ENCODE data around the gene ATG9A.

- TF ChIP-seq CTCF (IDR thresholded peaks at IDR 0.05; ENCODE audit: low read depth, low read length) (no peak), POLR2A (IDR thresholded peaks at IDR 0.05; ENCODE audit: extremely low read depth, insufficient read length) (no peak), MYC (IDR thresholded peaks at IDR 0.05; ENCODE audit: low read depth, low read length) (no peak)
Measured at GRCh38 chr2:219216535-219216915, 12.9 kb downstream of the ATG9A start.
